ENCODE measurements around the gene CRACR2A.

GRCh38 chr12:3628629-3629028, 124.3 kb downstream of the CRACR2A start:
- no peak for TF ChIP-seq CTCF (conservative IDR thresholded peaks at IDR 0.05; ENCODE audit: low read depth, low read length)
- TF ChIP-seq POLR2A (IDR thresholded peaks at IDR 0.05; ENCODE audit: low read depth, low read length): no peak
- TF ChIP-seq RCOR1 (IDR thresholded peaks at IDR 0.05; ENCODE audit: insufficient replicate concordance, low read length): no peak
- no peak for TF ChIP-seq SMC3 (IDR thresholded peaks at IDR 0.05; ENCODE audit: low read depth, low read length)

Data from IMR-90 (cell line).